Astrocyte of the spinal cord (primary cell): ENCODE measurements around the gene EIF3L.

Source experiments
- DNase-seq: peaks from one replicate; pipeline ENCODE4 v3.0.0; 2011; ENCODE audit warnings: low read depth, low spot score
- H3K4me3 ChIP-seq: 2 replicates; pipeline ENCODE4 v1.5.1; 2011; ENCODE audit warnings: low read depth, mild to moderate bottlenecking, low read length, moderate library complexity
- CTCF ChIP-seq: IDR thresholded peaks from 2 replicates; pipeline ENCODE4 v1.5.1; 2012; ENCODE audit warnings: low read depth, mild to moderate bottlenecking, low read length, inconsistent platforms
- in situ Hi-C: cut with HindIII; loops from 2 replicates; pipeline ENCODE4 v1.10.0; 2017; ENCODE audit warnings: low sequenced_read_pairs

EIF3L gene

GRCh38 chr22:37824674-37825641 lies 24.3 kb upstream of the EIF3L start:
- no peak overlapping the region for H3K4me3 ChIP-seq
- no peak for DNase-seq
- in situ Hi-C loops, result no loop called here
- TF ChIP-seq CTCF, result no peak

GRCh38 chr22:37827056-37827455 lies 22.2 kb upstream of the EIF3L start:
- TF ChIP-seq CTCF, result no peak
- in situ Hi-C loops, result no loop called here
- H3K4me3 ChIP-seq, result no peak overlapping the region
- no peak for DNase-seq

- no peak for TF ChIP-seq CTCF
- in situ Hi-C loops, result no loop called here
- no peak overlapping the region for H3K4me3 ChIP-seq
- DNase-seq, result no peak
These were observed 19.0 kb upstream of the EIF3L start for GRCh38 chr22:37830093-37830842.

GRCh38 chr22:37831472-37831871 lies 17.7 kb upstream of the EIF3L start:
- H3K4me3 ChIP-seq, result no peak overlapping the region
- no peak for TF ChIP-seq CTCF
- no peak for DNase-seq
- in situ Hi-C loops, result no loop called here

- TF ChIP-seq CTCF, result no peak
- DNase-seq, result no peak
- in situ Hi-C loops, result no loop called here
- no peak overlapping the region for H3K4me3 ChIP-seq
These were observed 17.0 kb upstream of the EIF3L start for GRCh38 chr22:37832022-37832857.
